ENCODE results near the gene PTGS2. TPM values are rescaled to one million over a fixed set of nuclear protein-coding genes. Genes with fewer than 3 reads are reported as not detected.

Gene PTGS2
- total RNA-seq, 1 experiment from 2014 or later = 0.91 TPM

DNA sequence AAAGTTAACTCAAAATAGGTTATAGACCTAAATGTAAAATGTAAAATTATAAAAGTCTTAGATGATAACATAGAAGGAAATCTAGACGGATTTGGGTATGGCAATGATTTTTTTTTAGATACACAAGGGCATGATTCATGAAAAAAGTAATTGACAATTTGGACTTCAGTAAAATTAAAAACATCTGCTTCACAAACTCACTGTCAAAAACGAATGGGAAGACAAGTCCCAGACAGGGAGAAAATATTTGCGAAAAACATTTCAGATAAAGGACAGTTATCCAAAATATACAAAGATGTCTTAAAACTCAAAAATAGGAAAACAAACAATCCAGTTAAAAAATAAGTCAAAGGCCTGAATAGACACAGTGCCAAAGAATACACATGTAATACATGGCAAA lies 9.7 kb upstream of the PTGS2 start (continued):
- TF ChIP-seq EGR1 (IDR thresholded peaks at IDR 0.05; ENCODE audit: low read depth) = no peak

- TF ChIP-seq CTCF (IDR thresholded peaks at IDR 0.05 in 2 of 3, conservative IDR thresholded peaks at IDR 0.05 in 1 of 3; ENCODE audit: borderline replicate concordance in 1 of 3, insufficient read depth in 1 of 3, low read depth in 2 of 3, low read length in 2 of 3) = no peak
- no peak for TF ChIP-seq EGR1 (IDR thresholded peaks at IDR 0.05; ENCODE audit: low read depth)
- TF ChIP-seq ZBTB33 (IDR thresholded peaks at IDR 0.05; ENCODE audit: extremely low read depth, insufficient replicate concordance, low read length) = no peak
- TF ChIP-seq ZFX (IDR thresholded peaks at IDR 0.05) = no peak
- TF ChIP-seq MAX (IDR thresholded peaks at IDR 0.05) = no peak
- no peak for TF ChIP-seq JUND (IDR thresholded peaks at IDR 0.05)
- TF ChIP-seq POLR2A (IDR thresholded peaks at IDR 0.05; ENCODE audit: borderline replicate concordance, extremely low read depth, insufficient read depth, insufficient read length) = no peak
- TF ChIP-seq RAD21 (IDR thresholded peaks at IDR 0.05; ENCODE audit: low read depth) = no peak
- Histone ChIP-seq H3K9ac (ENCODE audit: low read length) (no peak overlapping the region), H3K27me3 (ENCODE audit: insufficient read depth, low read length) (no peaks in the 10 kb centered on the region), H3K27ac (ENCODE audit: low read depth, low read length) (no peak overlapping the region), H3K36me3 (ENCODE audit: control insufficient read depth in 1 of 2, insufficient read depth in 2 of 2, low read length in 2 of 2) (no peaks in the 10 kb centered on the region), H3K4me2 (ENCODE audit: low read length) (no peak overlapping the region), H3K79me2 (ENCODE audit: insufficient read depth, low read length) (no peaks in the 10 kb centered on the region), H2AFZ (ENCODE audit: low read depth, low read length, poor library complexity, severe bottlenecking) (no peak overlapping the region), H3K4me1 (ENCODE audit: control insufficient read depth in 1 of 2, insufficient read depth in 2 of 2, low read length in 2 of 2) (no peaks in the 10 kb centered on the region), H4K20me1 (ENCODE audit: insufficient read depth) (no peaks in the 10 kb centered on the region), H3K4me3 (replicated peaks in 1 of 2; ENCODE audit: low read depth in 1 of 2, low read length in 2 of 2) (no peak overlapping the region), H3K9me2 (ENCODE audit: insufficient read depth) (no peaks in the 10 kb centered on the region), H3K9me3 (ENCODE audit: control insufficient read depth in 1 of 2, insufficient read depth in 1 of 2, low read depth in 1 of 2, low read length in 2 of 2) (no peaks in the 10 kb centered on the region)
- ATAC-seq = no peak
- intact Hi-C loops (cut with micrococcal nuclease) = no loop called here
- POLR2A ChIA-PET = no interaction called here
- RAD21 ChIA-PET (ENCODE audit: low non-redundant PET in 1 of 2, low total read pairs in 2 of 2, uncharacterized antibody in 2 of 2, unreplicated experiment in 2 of 2) = no interaction called here
- no peak for DNase-seq (ENCODE audit: low read depth, low spot score)
- CTCF ChIA-PET = no interaction called here
- BruUV-seq (replicated peaks) = no TSS peak
These were observed 9.2 kb upstream of the PTGS2 start for GRCh38 chr1:186689376-186689775.

All from HCT116 (cell line).